Fibroblast of pulmonary artery (primary cell): Measurements from ENCODE around the gene THBD.

Experiments
- DNase-seq: peaks from one replicate; pipeline ENCODE4 v3.0.0-alpha.2; 2010; ENCODE audit warnings: low read depth
- H3K4me3 ChIP-seq: replicated peaks from 2 replicates; pipeline ENCODE4 v1.5.1; 2011; ENCODE audit warnings: low read depth, mild to moderate bottlenecking, control low read depth, low read length, moderate library complexity
- CTCF ChIP-seq: IDR thresholded peaks from 2 replicates; pipeline ENCODE4 v1.5.1; 2011; ENCODE audit warnings: mild to moderate bottlenecking, control low read depth, low read length, inconsistent platforms; ENCODE audit errors: missing control alignments

The THBD gene

DNA sequence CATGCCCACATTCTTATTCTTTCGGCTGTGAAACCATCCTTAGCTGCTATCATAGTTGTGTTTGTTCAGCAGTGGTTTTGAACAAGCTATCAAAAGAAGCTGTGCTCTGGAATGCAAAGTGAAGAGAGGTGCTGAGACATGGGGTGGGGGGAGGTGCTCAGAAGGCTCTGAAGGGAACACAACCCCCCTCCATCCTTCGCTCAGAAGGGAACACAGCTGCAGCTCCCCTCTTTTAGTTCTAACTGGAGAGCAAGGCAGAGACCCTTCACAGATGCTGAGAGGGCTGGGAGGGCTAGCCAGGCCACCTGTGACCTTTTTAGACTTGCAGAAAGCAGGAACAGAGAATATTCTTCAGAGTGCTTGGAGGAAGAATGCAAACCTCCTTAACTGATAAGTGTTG is 32.0 kb downstream of the THBD start:
- H3K4me3 ChIP-seq, result no peak overlapping the region
- no peak for TF ChIP-seq CTCF
- no peak for DNase-seq

- DNase-seq, result no peak
- no peak for TF ChIP-seq CTCF
- H3K4me3 ChIP-seq, result no peak overlapping the region
These were observed 36.0 kb downstream of the THBD start for GRCh38 chr20:23013429-23013828.

- TF ChIP-seq CTCF, result no peak
- DNase-seq, result no peak
- no peak overlapping the region for H3K4me3 ChIP-seq
These were observed 38.3 kb downstream of the THBD start for GRCh38 chr20:23011008-23011721.

DNA sequence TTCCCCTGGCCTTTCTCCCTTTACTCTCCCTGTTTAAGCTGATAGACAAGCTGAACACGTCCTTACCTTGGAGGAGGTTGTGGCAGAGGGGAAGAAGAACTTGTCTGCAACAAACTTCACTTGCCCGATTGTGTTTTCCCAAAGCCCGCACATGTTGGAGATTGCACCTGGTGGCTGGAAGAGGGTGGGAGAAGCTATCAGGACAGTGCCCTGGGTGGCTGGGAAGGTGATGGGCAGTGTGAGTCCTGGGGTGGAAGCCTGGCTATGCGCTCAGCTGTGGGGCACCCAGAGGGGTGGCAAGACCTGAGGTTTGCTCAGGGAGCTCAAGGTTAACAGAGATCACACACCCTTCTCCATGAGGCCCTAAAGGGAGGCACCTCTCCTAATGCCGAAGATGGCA is 39.4 kb downstream of the THBD start:
- DNase-seq, result no peak

DNA sequence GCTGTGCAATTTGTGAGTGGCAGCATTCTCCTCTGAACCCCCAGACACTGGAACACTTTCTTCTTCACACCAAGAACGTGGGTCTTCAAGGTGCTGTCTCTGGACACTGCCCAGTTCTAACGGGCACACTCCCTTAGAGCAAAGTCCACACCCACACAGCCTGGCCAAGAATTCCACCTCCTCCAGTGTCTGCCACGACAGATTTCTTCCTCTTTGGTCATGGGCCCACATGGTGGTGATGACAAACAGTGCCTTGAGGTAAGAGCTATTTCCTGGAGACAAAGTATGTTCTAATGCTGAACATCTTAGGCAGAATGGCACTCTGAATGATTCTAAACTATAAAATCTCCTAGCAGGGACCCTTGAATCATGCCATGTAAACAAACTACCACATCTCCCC is 39.8 kb downstream of the THBD start:
- no peak for DNase-seq
- no peak overlapping the region for H3K4me3 ChIP-seq
- no peak for TF ChIP-seq CTCF

More for the DNA sequence above, 39.4 kb downstream of the THBD start:
- H3K4me3 ChIP-seq, result no peak overlapping the region
- no peak for TF ChIP-seq CTCF

GRCh38 chr20:23008667-23009066 is 40.8 kb downstream of the THBD start:
- DNase-seq, result no peak
- TF ChIP-seq CTCF, result no peak
- no peak overlapping the region for H3K4me3 ChIP-seq
